Tibial nerve (tissue), 4 donors: Measurements from ENCODE around the gene CLDN6. TPM values are rescaled to one million over a fixed set of nuclear protein-coding genes. Genes with fewer than 3 reads are reported as not detected.

Experiments used
- DNase-seq, 2 donors: peaks; one replicate each; pipeline ENCODE4 v3.0.0-alpha.2; 2019; ENCODE audit warnings: low spot score in 2 of 2
- H3K27ac ChIP-seq, 4 donors: fragments of 200-600 bp; sonication (generic) in 3 of 4; one replicate each; pipeline ENCODE4 v1.5.1; 2017 to 2019; ENCODE audit warnings: mild to moderate bottlenecking in 1 of 4
- H3K27me3 ChIP-seq, 2 donors: fragments of 200-600 bp; sonication (generic) in 1 of 2; one replicate each; pipeline versions ENCODE4 v1.5.1 to v1.6.0; 2017 to 2019
- H3K36me3 ChIP-seq, 3 donors: fragments of 200-600 bp; sonication (generic); one replicate each; pipeline ENCODE4 v1.5.1; 2018 to 2019
- H3K4me1 ChIP-seq, 4 donors: fragments of 200-600 bp; sonication (generic) in 3 of 4; one replicate each; pipeline ENCODE4 v1.5.1; 2017 to 2019
- H3K4me3 ChIP-seq, 4 donors: fragments of 200-600 bp; sonication (generic) in 3 of 4; one replicate each; pipeline ENCODE4 v1.5.1; 2017 to 2019; ENCODE audit warnings: mild to moderate bottlenecking in 1 of 4, moderate library complexity in 1 of 4
- H3K9me3 ChIP-seq, 4 donors: fragments of 200-600 bp; sonication (generic) in 3 of 4; one replicate each; pipeline ENCODE4 v1.5.1; 2017 to 2019
- CTCF ChIP-seq, 5 experiments: fragments of 200-600 bp in 3 of 5; fragments of 450-650 bp in 2 of 5; sonication (generic) in 3 of 5; IDR thresholded peaks; one replicate each; pipeline ENCODE4 v1.5.1; 2016 to 2019; ENCODE audit warnings: antibody characterized with exemption in 5 of 5, mild to moderate bottlenecking in 3 of 5, moderate library complexity in 2 of 5
- EP300 ChIP-seq, 2 donors: sonication (generic); formaldehyde crosslinking; IDR thresholded peaks; one replicate each; pipeline ENCODE4 v1.6.1; 2017; ENCODE audit warnings: antibody characterized with exemption in 2 of 2, mild to moderate bottlenecking in 1 of 2
- POLR2A ChIP-seq, 2 donors: fragments of 450-650 bp; IDR thresholded peaks; one replicate each; pipeline ENCODE4 v1.6.1; 2017; ENCODE audit warnings: antibody characterized with exemption in 2 of 2, mild to moderate bottlenecking in 2 of 2, moderate library complexity in 2 of 2
- WGBS, 2 donors: methylation state at CpG; one replicate each; pipeline ENCODE4 v1.1.5; 2018; 5-methylcytosine and 5-hydroxymethylcytosine counted together
- total RNA-seq, 4 donors: library from RNA; depleted of rRNA; stranded (reverse); fragments of >200 nt; gene quantifications; one replicate each; pipeline ENCODE4 v1.1.0, GENCODE V29; 2016

The CLDN6 gene
- total RNA-seq, 4 donors from 2014 or later: not detected

- Histone ChIP-seq H3K27ac (peak overlapping the region; percentile 75 to 99 (median 95)), H3K9me3 (no peaks in the 10 kb centered on the region), H3K27me3 (peaks cover 0 to 9% of the 10 kb centered on the region in 2 donors), H3K4me1 (peaks cover 0 to 64% (median 35%) of the 10 kb centered on the region in 4 donors), H3K36me3 (peaks cover 0 to 22% (median 5%) of the 10 kb centered on the region in 3 donors), H3K4me3 (peak overlapping the region; percentile 62 to 68 (median 65))
- WGBS, 2 donors: 2 to 8% methylated on average over 6 of the region's 6 CpGs
- no peak for TF ChIP-seq EP300 (IDR thresholded peaks at IDR 0.05)
- TF ChIP-seq CTCF (IDR thresholded peaks at IDR 0.05): no peak
- no peak for DNase-seq
Observed at GRCh38 chr16:3023415-3023668, 5.4 kb upstream of the CLDN6 start.

- Histone ChIP-seq H3K36me3 (peaks cover 0 to 22% (median 5%) of the 10 kb centered on the region in 3 donors), H3K27me3 (peaks cover 0 to 14% of the 10 kb centered on the region in 2 donors), H3K27ac (peak overlapping the region; percentile 78 to 99 (median 95)), H3K4me1 (peaks cover 0 to 64% (median 31%) of the 10 kb centered on the region in 4 donors), H3K9me3 (no peaks in the 10 kb centered on the region), H3K4me3 (peak overlapping the region; percentile 62 to 68 (median 65))
- WGBS, 2 donors: 14 to 17% methylated on average over 8 of the region's 8 CpGs
- no peak for DNase-seq
- TF ChIP-seq EP300 (IDR thresholded peaks at IDR 0.05): no peak
- TF ChIP-seq CTCF (IDR thresholded peaks at IDR 0.05): no peak
- no peak for TF ChIP-seq POLR2A (IDR thresholded peaks at IDR 0.05)
Observed at GRCh38 chr16:3022684-3023414, 4.9 kb upstream of the CLDN6 start.

GRCh38 chr16:3022208-3022683 lies 4.3 kb upstream of the CLDN6 start:
- Histone ChIP-seq H3K27me3 (peaks cover 0 to 20% of the 10 kb centered on the region in 2 donors), H3K4me3 (peak overlapping the region in 3 of 4 donors; percentile 42 to 65 (median 62)), H3K36me3 (peaks cover 0 to 20% (median 5%) of the 10 kb centered on the region in 3 donors), H3K27ac (peak overlapping the region; percentile 78 to 99 (median 95)), H3K9me3 (no peaks in the 10 kb centered on the region), H3K4me1 (peaks cover 0 to 67% (median 31%) of the 10 kb centered on the region in 4 donors)
- WGBS, 2 donors: 2 to 9% methylated on average over 8 of the region's 8 CpGs
- peak; percentile 84 to 87 for DNase-seq
- no peak for TF ChIP-seq POLR2A (IDR thresholded peaks at IDR 0.05)
- peak in 1 of 2 donors; percentile 81 for TF ChIP-seq EP300 (IDR thresholded peaks at IDR 0.05)

GRCh38 chr16:3021449-3022207 lies 3.6 kb upstream of the CLDN6 start:
- Histone ChIP-seq H3K27me3 (peaks cover 0 to 23% of the 10 kb centered on the region in 2 donors), H3K9me3 (no peaks in the 10 kb centered on the region), H3K4me3 (peak overlapping the region; percentile 42 to 65 (median 63)), H3K36me3 (peaks cover 0 to 14% (median 5%) of the 10 kb centered on the region in 3 donors), H3K4me1 (peaks cover 0 to 67% (median 31%) of the 10 kb centered on the region in 4 donors), H3K27ac (peak overlapping the region; percentile 78 to 99 (median 95))
- 6% methylated on average over 22 to 24 of the region's 25 CpGs for WGBS, 2 donors
- TF ChIP-seq POLR2A (IDR thresholded peaks at IDR 0.05) (no peak), CTCF (IDR thresholded peaks at IDR 0.05) (peak in 3 of 5 experiments; percentile 16 to 21 (median 17)), EP300 (IDR thresholded peaks at IDR 0.05) (no peak)
- DNase-seq: peak; percentile 56 to 66

- Histone ChIP-seq H3K36me3 (peaks cover 0 to 6% (median 0%) of the 10 kb centered on the region in 3 donors), H3K27me3 (peaks cover 0 to 23% of the 10 kb centered on the region in 2 donors), H3K9me3 (no peaks in the 10 kb centered on the region), H3K27ac (peak overlapping the region; percentile 78 to 99 (median 95)), H3K4me3 (peak overlapping the region; percentile 42 to 65 (median 63)), H3K4me1 (peaks cover 0 to 67% (median 31%) of the 10 kb centered on the region in 4 donors)
- peak; percentile 27 to 33 for DNase-seq
- WGBS, 2 donors: 0 to 1% methylated on average over 25 to 30 of the region's 57 CpGs
- TF ChIP-seq EP300 (IDR thresholded peaks at IDR 0.05) (peak; percentile 15 to 69), POLR2A (IDR thresholded peaks at IDR 0.05) (no peak), CTCF (IDR thresholded peaks at IDR 0.05) (no peak)
Observed at GRCh38 chr16:3020604-3021448, 2.8 kb upstream of the CLDN6 start.
